OCI-LY7 (cell line): ENCODE measurements around the gene SLC16A6.

Source experiments
- EZH2phosphoT487 ChIP-seq: fragments of 200-600 bp; sonication (generic); IDR thresholded peaks from 2 replicates; pipeline ENCODE4 v1.6.1; 2018; ENCODE audit warnings: low read depth, borderline replicate concordance, mild to moderate bottlenecking, mixed run types, antibody characterized with exemption, low read length, moderate library complexity, mixed read lengths
- TF ChIP-seq, protein P1 (sequence below): fragments of 200-600 bp; sonication (generic); conservative IDR thresholded peaks from 2 replicates; pipeline ENCODE4 v1.5.1; 2014; ENCODE audit warnings: mild to moderate bottlenecking, antibody characterized with exemption, low read length, moderate library complexity, mixed read lengths

- TF ChIP-seq, protein P1, sequence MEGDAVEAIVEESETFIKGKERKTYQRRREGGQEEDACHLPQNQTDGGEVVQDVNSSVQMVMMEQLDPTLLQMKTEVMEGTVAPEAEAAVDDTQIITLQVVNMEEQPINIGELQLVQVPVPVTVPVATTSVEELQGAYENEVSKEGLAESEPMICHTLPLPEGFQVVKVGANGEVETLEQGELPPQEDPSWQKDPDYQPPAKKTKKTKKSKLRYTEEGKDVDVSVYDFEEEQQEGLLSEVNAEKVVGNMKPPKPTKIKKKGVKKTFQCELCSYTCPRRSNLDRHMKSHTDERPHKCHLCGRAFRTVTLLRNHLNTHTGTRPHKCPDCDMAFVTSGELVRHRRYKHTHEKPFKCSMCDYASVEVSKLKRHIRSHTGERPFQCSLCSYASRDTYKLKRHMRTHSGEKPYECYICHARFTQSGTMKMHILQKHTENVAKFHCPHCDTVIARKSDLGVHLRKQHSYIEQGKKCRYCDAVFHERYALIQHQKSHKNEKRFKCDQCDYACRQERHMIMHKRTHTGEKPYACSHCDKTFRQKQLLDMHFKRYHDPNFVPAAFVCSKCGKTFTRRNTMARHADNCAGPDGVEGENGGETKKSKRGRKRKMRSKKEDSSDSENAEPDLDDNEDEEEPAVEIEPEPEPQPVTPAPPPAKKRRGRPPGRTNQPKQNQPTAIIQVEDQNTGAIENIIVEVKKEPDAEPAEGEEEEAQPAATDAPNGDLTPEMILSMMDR: no peak
- no peak for TF ChIP-seq EZH2phosphoT487
These were observed 13.8 kb upstream of the SLC16A6 start for GRCh38 chr17:68304706-68305105.
